ENCODE measurements around the gene OTOP2. TPM values are rescaled to one million over a fixed set of nuclear protein-coding genes. Genes with fewer than 3 reads are reported as not detected.

The OTOP2 gene
- total RNA-seq, 1 donor from 2014 or later = not detected

- Histone ChIP-seq H3K9me3 (ENCODE audit: insufficient read depth, low read depth, low read length) (no peaks in the 10 kb centered on the region), H3K36me3 (ENCODE audit: insufficient read depth, low read length) (no peaks in the 10 kb centered on the region), H3K27me3 (ENCODE audit: insufficient read depth, low read length) (peaks cover 3% of the 10 kb centered on the region), H3K4me1 (ENCODE audit: insufficient read depth, low read length) (no peaks in the 10 kb centered on the region), H3K79me2 (ENCODE audit: insufficient read depth, low read length) (no peaks in the 10 kb centered on the region), H3K4me2 (ENCODE audit: low read length) (no peak overlapping the region), H3K4me3 (ENCODE audit: insufficient read depth, low read depth, low read length) (no peak overlapping the region), H2AFZ (ENCODE audit: low read depth, low read length) (no peak overlapping the region), H3K9ac (ENCODE audit: low read length) (no peak overlapping the region), H4K20me1 (ENCODE audit: insufficient read depth, low read length) (no peaks in the 10 kb centered on the region), H3K27ac (ENCODE audit: low read depth, low read length) (no peak overlapping the region)
- peaks cover 7% of the 10 kb centered on the region for H3K9me3 Mint-ChIP-seq (ENCODE audit: unreplicated experiment)
- FAIRE-seq (no peak), DNase-seq (ENCODE audit: low read depth) (no peak)
- no peak for TF ChIP-seq EZH2 (IDR thresholded peaks at IDR 0.05; ENCODE audit: insufficient read depth, low read length)
- TF ChIP-seq, protein P1, sequence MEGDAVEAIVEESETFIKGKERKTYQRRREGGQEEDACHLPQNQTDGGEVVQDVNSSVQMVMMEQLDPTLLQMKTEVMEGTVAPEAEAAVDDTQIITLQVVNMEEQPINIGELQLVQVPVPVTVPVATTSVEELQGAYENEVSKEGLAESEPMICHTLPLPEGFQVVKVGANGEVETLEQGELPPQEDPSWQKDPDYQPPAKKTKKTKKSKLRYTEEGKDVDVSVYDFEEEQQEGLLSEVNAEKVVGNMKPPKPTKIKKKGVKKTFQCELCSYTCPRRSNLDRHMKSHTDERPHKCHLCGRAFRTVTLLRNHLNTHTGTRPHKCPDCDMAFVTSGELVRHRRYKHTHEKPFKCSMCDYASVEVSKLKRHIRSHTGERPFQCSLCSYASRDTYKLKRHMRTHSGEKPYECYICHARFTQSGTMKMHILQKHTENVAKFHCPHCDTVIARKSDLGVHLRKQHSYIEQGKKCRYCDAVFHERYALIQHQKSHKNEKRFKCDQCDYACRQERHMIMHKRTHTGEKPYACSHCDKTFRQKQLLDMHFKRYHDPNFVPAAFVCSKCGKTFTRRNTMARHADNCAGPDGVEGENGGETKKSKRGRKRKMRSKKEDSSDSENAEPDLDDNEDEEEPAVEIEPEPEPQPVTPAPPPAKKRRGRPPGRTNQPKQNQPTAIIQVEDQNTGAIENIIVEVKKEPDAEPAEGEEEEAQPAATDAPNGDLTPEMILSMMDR (IDR thresholded peaks at IDR 0.05; ENCODE audit: insufficient read depth, low read depth, low read length) = no peak
- H3K27ac Mint-ChIP-seq (ENCODE audit: unreplicated experiment) = no peak overlapping the region
- no peak overlapping the region for H3K4me3 Mint-ChIP-seq (ENCODE audit: unreplicated experiment)
- H3K36me3 Mint-ChIP-seq (ENCODE audit: low read depth, unreplicated experiment) = no peaks in the 10 kb centered on the region
- H3K4me1 Mint-ChIP-seq (ENCODE audit: low read depth, unreplicated experiment) = no peaks in the 10 kb centered on the region
- peaks cover 27% of the 10 kb centered on the region for H3K27me3 Mint-ChIP-seq (ENCODE audit: low read depth, unreplicated experiment)
Observed at GRCh38 chr17:74916136-74916850, 7.8 kb upstream of the OTOP2 start.

DNA sequence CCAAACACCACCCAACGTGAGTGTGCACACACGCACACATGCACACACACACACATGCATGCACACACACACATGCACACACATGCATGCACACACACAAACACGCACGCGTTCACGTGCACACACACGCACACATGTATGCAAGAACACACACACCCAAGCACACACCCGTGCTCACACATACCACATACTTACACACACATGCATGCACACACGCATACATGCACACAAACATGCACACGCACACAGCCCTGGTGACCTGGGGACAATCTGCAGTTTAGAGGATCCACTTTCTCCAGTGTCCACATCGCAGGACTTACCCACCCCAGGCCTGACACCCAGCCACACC is 7.2 kb upstream of the OTOP2 start:
- Histone ChIP-seq H3K9ac (ENCODE audit: low read length) (no peak overlapping the region), H3K4me1 (ENCODE audit: insufficient read depth, low read length) (no peaks in the 10 kb centered on the region), H3K27ac (ENCODE audit: low read depth, low read length) (no peak overlapping the region), H3K79me2 (ENCODE audit: insufficient read depth, low read length) (no peaks in the 10 kb centered on the region), H3K36me3 (ENCODE audit: insufficient read depth, low read length) (no peaks in the 10 kb centered on the region), H4K20me1 (ENCODE audit: insufficient read depth, low read length) (no peaks in the 10 kb centered on the region), H3K9me3 (ENCODE audit: insufficient read depth, low read depth, low read length) (no peaks in the 10 kb centered on the region), H2AFZ (ENCODE audit: low read depth, low read length) (no peak overlapping the region), H3K4me2 (ENCODE audit: low read length) (no peak overlapping the region), H3K27me3 (ENCODE audit: insufficient read depth, low read length) (peaks cover 9% of the 10 kb centered on the region), H3K4me3 (ENCODE audit: insufficient read depth, low read depth, low read length) (no peak overlapping the region)
- Mint-ChIP-seq H3K9me3 (ENCODE audit: unreplicated experiment) (peaks cover 7% of the 10 kb centered on the region), H3K27ac (ENCODE audit: unreplicated experiment) (no peak overlapping the region), H3K4me3 (ENCODE audit: unreplicated experiment) (no peak overlapping the region), H3K4me1 (ENCODE audit: low read depth, unreplicated experiment) (no peaks in the 10 kb centered on the region), H3K36me3 (ENCODE audit: low read depth, unreplicated experiment) (no peaks in the 10 kb centered on the region), H3K27me3 (ENCODE audit: low read depth, unreplicated experiment) (peaks cover 31% of the 10 kb centered on the region)
- FAIRE-seq (no peak), DNase-seq (ENCODE audit: low read depth) (no peak)
- TF ChIP-seq, protein P1 (IDR thresholded peaks at IDR 0.05; ENCODE audit: insufficient read depth, low read depth, low read length) = no peak
- no peak for TF ChIP-seq EZH2 (IDR thresholded peaks at IDR 0.05; ENCODE audit: insufficient read depth, low read length)

DNA sequence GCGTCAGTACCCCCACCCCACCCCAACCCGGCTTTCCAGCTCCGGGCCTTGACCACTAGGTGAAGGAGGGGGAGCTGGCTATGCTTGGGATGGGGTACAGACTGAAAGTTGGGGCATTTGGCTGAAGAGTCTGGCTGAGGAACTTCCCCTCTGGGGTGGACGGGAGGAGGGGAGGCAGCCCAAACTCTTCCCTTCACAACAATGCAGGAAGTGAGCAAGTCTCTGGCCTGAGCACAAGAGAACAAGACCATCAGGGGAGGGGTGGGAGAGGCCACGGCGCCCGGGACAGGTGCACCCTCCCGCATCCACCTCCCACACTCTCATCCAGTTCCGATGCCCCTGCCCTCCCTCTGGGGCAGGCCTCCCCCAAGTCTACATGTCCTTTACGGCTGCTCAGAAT is 6.6 kb upstream of the OTOP2 start:
- H3K4me3 Mint-ChIP-seq (ENCODE audit: unreplicated experiment) = no peak overlapping the region
- no peak for TF ChIP-seq EZH2 (IDR thresholded peaks at IDR 0.05; ENCODE audit: insufficient read depth, low read length)
- TF ChIP-seq, protein P1 (IDR thresholded peaks at IDR 0.05; ENCODE audit: insufficient read depth, low read depth, low read length) = no peak
- H3K27me3 ChIP-seq (ENCODE audit: insufficient read depth, low read length) = peaks cover 13% of the 10 kb centered on the region
- H3K9ac ChIP-seq (ENCODE audit: low read length) = no peak overlapping the region
- H2AFZ ChIP-seq (ENCODE audit: low read depth, low read length) = no peak overlapping the region
- FAIRE-seq = no peak
- DNase-seq (ENCODE audit: low read depth) = no peak
- no peaks in the 10 kb centered on the region for H3K36me3 Mint-ChIP-seq (ENCODE audit: low read depth, unreplicated experiment)
- H3K4me1 Mint-ChIP-seq (ENCODE audit: low read depth, unreplicated experiment) = no peaks in the 10 kb centered on the region
- H3K79me2 ChIP-seq (ENCODE audit: insufficient read depth, low read length) = no peaks in the 10 kb centered on the region
- no peak overlapping the region for H3K4me2 ChIP-seq (ENCODE audit: low read length)
- no peaks in the 10 kb centered on the region for H4K20me1 ChIP-seq (ENCODE audit: insufficient read depth, low read length)
- H3K27ac ChIP-seq (ENCODE audit: low read depth, low read length) = no peak overlapping the region
- no peaks in the 10 kb centered on the region for H3K36me3 ChIP-seq (ENCODE audit: insufficient read depth, low read length)
- peaks cover 30% of the 10 kb centered on the region for H3K27me3 Mint-ChIP-seq (ENCODE audit: low read depth, unreplicated experiment)
- H3K4me3 ChIP-seq (ENCODE audit: insufficient read depth, low read depth, low read length) = no peak overlapping the region
- H3K9me3 ChIP-seq (ENCODE audit: insufficient read depth, low read depth, low read length) = no peaks in the 10 kb centered on the region
- H3K9me3 Mint-ChIP-seq (ENCODE audit: unreplicated experiment) = peaks cover 7% of the 10 kb centered on the region
- H3K4me1 ChIP-seq (ENCODE audit: insufficient read depth, low read length) = no peaks in the 10 kb centered on the region
- H3K27ac Mint-ChIP-seq (ENCODE audit: unreplicated experiment) = no peak overlapping the region
